Cardiac muscle cell (in vitro differentiated cells and primary cell): ENCODE results near the gene CTNNA3. TPM values are rescaled to one million over a fixed set of nuclear protein-coding genes. Genes with fewer than 3 reads are reported as not detected.

ENCODE experiments used
- DNase-seq, 2 donors: peaks; one replicate each; pipeline versions ENCODE4 v3.0.0 to v3.0.0-alpha.2; 2010 to 2017; ENCODE audit warnings: low read depth in 1 of 2, low spot score in 1 of 2
- H3K27ac ChIP-seq: fragments of 200-600 bp; sonication (generic); 2 replicates; pipeline ENCODE4 v1.5.1; 2016
- H3K27me3 ChIP-seq: fragments of 200-600 bp; sonication (generic); 2 replicates; pipeline ENCODE4 v1.6.0; 2016; ENCODE audit warnings: control low read depth
- H3K36me3 ChIP-seq: fragments of 200-600 bp; sonication (generic); 2 replicates; pipeline ENCODE4 v1.5.1; 2016; ENCODE audit warnings: control low read depth
- H3K4me1 ChIP-seq: fragments of 200-600 bp; sonication (generic); 2 replicates; pipeline ENCODE4 v1.8.1; 2017; ENCODE audit warnings: low read depth, mild to moderate bottlenecking, mixed run types
- H3K4me3 ChIP-seq: fragments of 200-600 bp; sonication (generic); 2 replicates; pipeline ENCODE4 v1.5.1; 2016; ENCODE audit warnings: mild to moderate bottlenecking
- H3K9me3 ChIP-seq: fragments of 200-600 bp; sonication (generic); 2 replicates; pipeline ENCODE4 v1.5.1; 2017; ENCODE audit warnings: low read depth, mild to moderate bottlenecking, control low read depth
- polyA plus RNA-seq: library from polyadenylated mRNA; unstranded; fragments of >200 nt; fragmentation: Nextera tagmentation; extraction: Ambion mirVana; gene quantifications from 2 replicates; pipeline ENCODE4 v1.2.1, GENCODE V29; 2016
- total RNA-seq: library from RNA; depleted of rRNA; stranded (reverse); fragments of >200 nt; gene quantifications from 2 replicates; pipeline ENCODE4 v1.2.3, GENCODE V29; 2016
- TF ChIP-seq, protein P1 (sequence below): IDR thresholded peaks from 2 replicates; pipeline ENCODE4 v1.5.1; 2012; ENCODE audit warnings: low read depth, mild to moderate bottlenecking, low read length

CTNNA3 gene
- total and polyA plus RNA-seq, 2 experiments from 2014 or later, result 55.8 to 71.7 TPM

DNA sequence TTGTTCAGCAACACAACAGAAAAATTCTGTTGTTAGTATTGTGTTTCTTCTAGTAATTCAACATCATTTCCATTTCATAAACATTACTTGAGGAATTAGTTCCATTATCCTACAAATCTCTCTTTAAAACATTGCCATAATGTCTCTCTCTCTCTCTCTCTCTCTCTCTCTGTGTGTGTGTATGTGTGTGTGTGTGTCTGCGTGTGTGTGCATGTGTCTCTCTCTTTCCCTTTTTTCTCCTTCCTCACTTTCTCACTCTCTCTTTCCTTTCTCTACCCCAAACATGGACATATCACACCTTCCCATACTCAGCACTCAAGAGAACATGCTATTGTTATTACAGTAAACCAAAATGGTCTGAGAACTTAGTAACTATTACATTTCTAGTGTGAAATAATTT, 753.6 kb downstream of the CTNNA3 start:
- Histone ChIP-seq H3K27me3 (no peaks in the 10 kb centered on the region), H3K9me3 (no peaks in the 10 kb centered on the region), H3K27ac (no peak overlapping the region), H3K4me1 (no peaks in the 10 kb centered on the region), H3K4me3 (no peak overlapping the region), H3K36me3 (no peaks in the 10 kb centered on the region)
- TF ChIP-seq, protein P1, sequence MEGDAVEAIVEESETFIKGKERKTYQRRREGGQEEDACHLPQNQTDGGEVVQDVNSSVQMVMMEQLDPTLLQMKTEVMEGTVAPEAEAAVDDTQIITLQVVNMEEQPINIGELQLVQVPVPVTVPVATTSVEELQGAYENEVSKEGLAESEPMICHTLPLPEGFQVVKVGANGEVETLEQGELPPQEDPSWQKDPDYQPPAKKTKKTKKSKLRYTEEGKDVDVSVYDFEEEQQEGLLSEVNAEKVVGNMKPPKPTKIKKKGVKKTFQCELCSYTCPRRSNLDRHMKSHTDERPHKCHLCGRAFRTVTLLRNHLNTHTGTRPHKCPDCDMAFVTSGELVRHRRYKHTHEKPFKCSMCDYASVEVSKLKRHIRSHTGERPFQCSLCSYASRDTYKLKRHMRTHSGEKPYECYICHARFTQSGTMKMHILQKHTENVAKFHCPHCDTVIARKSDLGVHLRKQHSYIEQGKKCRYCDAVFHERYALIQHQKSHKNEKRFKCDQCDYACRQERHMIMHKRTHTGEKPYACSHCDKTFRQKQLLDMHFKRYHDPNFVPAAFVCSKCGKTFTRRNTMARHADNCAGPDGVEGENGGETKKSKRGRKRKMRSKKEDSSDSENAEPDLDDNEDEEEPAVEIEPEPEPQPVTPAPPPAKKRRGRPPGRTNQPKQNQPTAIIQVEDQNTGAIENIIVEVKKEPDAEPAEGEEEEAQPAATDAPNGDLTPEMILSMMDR, result no peak
- DNase-seq, result no peak

DNA sequence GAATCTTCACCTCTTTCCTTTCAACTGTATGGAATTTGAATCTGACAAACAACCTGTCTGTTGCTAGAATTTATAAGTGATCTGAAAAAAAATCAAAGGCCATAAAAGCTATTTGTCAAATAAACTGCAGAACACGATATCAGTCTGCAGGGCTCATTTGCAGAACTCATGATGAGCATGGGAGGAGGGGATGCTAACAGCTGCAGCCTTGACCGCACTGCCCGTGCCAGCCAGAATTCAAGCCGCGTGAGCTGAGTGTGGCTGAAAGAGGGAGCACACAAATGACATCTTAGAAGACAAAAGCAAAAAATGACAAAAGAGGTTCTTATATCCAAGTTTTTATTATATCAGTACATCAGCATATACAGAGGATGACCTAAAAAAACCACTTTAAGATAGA, 754.5 kb downstream of the CTNNA3 start:
- no peaks in the 10 kb centered on the region for H3K27me3 ChIP-seq
- DNase-seq, result no peak
- H3K4me1 ChIP-seq, result no peaks in the 10 kb centered on the region
- no peaks in the 10 kb centered on the region for H3K36me3 ChIP-seq
- H3K27ac ChIP-seq, result no peak overlapping the region
- H3K4me3 ChIP-seq, result no peak overlapping the region
- H3K9me3 ChIP-seq, result no peaks in the 10 kb centered on the region
- TF ChIP-seq, protein P1, result no peak

GRCh38 chr10:66940965-66941364, 755.0 kb downstream of the CTNNA3 start:
- Histone ChIP-seq H3K4me3 (no peak overlapping the region), H3K4me1 (no peaks in the 10 kb centered on the region), H3K27ac (no peak overlapping the region), H3K9me3 (no peaks in the 10 kb centered on the region), H3K36me3 (no peaks in the 10 kb centered on the region), H3K27me3 (no peaks in the 10 kb centered on the region)
- no peak for DNase-seq
- TF ChIP-seq, protein P1, result no peak

DNA sequence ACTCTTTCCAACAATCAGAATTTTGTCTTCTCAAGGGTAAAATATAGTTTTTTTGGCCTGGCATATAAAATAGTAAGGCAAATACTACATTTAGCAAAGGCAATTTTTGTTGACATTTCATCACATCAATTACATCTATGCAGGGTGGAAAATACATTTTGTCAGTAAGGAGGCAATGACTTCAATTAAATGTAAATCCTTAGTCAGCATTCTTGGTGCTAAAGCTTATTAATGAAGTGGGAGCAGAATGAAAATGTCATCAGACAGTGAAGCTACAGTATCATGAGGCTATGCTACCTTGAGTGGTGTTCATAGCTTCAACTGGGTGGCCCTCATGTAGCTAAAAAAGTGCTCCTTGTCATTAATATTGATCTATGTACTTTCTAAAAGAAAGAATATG, 761.3 kb downstream of the CTNNA3 start:
- Histone ChIP-seq H3K9me3 (no peaks in the 10 kb centered on the region), H3K4me3 (no peak overlapping the region), H3K27me3 (no peaks in the 10 kb centered on the region), H3K4me1 (peaks cover 7% of the 10 kb centered on the region), H3K36me3 (no peaks in the 10 kb centered on the region), H3K27ac (no peak overlapping the region)
- no peak for DNase-seq
- TF ChIP-seq, protein P1, result no peak

DNA sequence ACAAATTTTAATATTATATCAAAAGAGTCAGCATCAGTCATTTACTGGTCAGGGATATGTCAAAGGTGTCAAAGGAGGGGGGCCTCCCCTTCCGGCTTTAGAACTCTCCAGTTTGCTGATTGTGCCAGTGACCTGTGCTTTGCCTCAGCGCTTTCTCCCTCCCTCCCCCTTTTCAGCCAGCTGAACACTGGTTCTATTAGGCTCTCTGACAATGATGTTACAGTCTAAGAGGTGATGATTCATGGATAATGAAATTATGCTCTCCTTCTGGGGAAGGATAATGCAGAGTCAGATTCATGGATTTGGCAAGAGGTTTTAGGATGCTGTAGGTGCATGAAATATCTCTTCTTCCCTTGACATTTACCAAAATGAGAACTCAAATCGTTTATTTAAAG, 764.0 kb downstream of the CTNNA3 start:
- Histone ChIP-seq H3K27me3 (no peaks in the 10 kb centered on the region), H3K4me1 (peaks cover 9% of the 10 kb centered on the region), H3K27ac (no peak overlapping the region), H3K4me3 (no peak overlapping the region), H3K36me3 (no peaks in the 10 kb centered on the region), H3K9me3 (no peaks in the 10 kb centered on the region)
- DNase-seq, result peak in 1 of 2 donors; percentile 17
- TF ChIP-seq, protein P1, result no peak
